Measurements from ENCODE around the gene NAGA.

- TF ChIP-seq POLR2AphosphoS5 (IDR thresholded peaks at IDR 0.05; ENCODE audit: low read depth, low read length) (no peak), REST (IDR thresholded peaks at IDR 0.05; ENCODE audit: insufficient read depth in 1 of 2, low read depth in 2 of 2, low read length in 2 of 2) (no peak), TAF1 (IDR thresholded peaks at IDR 0.05; ENCODE audit: borderline replicate concordance, insufficient read depth, low read length) (no peak), SIN3A (IDR thresholded peaks at IDR 0.05; ENCODE audit: borderline replicate concordance, insufficient read depth, low read length) (no peak)
Measured at GRCh38 chr22:42083119-42083518, 12.5 kb upstream of the NAGA start.

Data from PFSK-1 (cell line).